GM23338 (cell line): ENCODE results near the gene RBL2. TPM values are rescaled to one million over a fixed set of nuclear protein-coding genes. Genes with fewer than 3 reads are reported as not detected.

Experiments
- ATAC-seq: fragments of 200-7000 bp; cut with Tn5 transposase; 3 replicates; pipeline ENCODE4 v1.9.1; 2020
- DNase-seq: peaks from one replicate; pipeline ENCODE4 v3.0.0-alpha.2; 2015; ENCODE audit warnings: low spot score
- H2AFZ ChIP-seq: fragments of 200-600 bp; sonication (generic); 2 replicates; pipeline ENCODE4 v1.8.0; 2016; ENCODE audit warnings: antibody characterized with exemption, mild to moderate bottlenecking, moderate library complexity
- H3F3A ChIP-seq: fragments of 200-600 bp; sonication (generic); replicated peaks from 2 replicates; pipeline ENCODE4 v1.8.0; 2017; ENCODE audit warnings: antibody characterized with exemption, mixed run types, low read depth
- H3K27ac ChIP-seq: fragments of 200-600 bp; sonication (generic); 2 replicates; pipeline ENCODE4 v1.6.1; 2016; ENCODE audit warnings: low read depth
- H3K27me3 ChIP-seq: fragments of 200-600 bp; sonication (generic); 2 replicates; pipeline ENCODE4 v1.8.0; 2016; ENCODE audit warnings: mild to moderate bottlenecking, mixed run types, moderate library complexity; ENCODE audit not compliant: insufficient read depth
- H3K36me3 ChIP-seq: fragments of 200-600 bp; sonication (generic); 2 replicates; pipeline ENCODE4 v1.8.0; 2016; ENCODE audit warnings: mild to moderate bottlenecking; ENCODE audit not compliant: insufficient read depth
- H3K4me1 ChIP-seq: fragments of 200-600 bp; sonication (generic); 2 replicates; pipeline ENCODE4 v1.8.0; 2016; ENCODE audit warnings: mild to moderate bottlenecking, moderate library complexity; ENCODE audit not compliant: insufficient read depth
- H3K4me2 ChIP-seq: fragments of 200-600 bp; sonication (generic); 2 replicates; pipeline ENCODE4 v1.7.1; 2017; ENCODE audit warnings: mixed run types
- H3K4me3 ChIP-seq: fragments of 200-600 bp; sonication (generic); 2 replicates; pipeline ENCODE4 v1.6.1; 2016; ENCODE audit warnings: mixed run types
- H3K79me2 ChIP-seq: fragments of 200-600 bp; sonication (generic); replicated peaks from 2 replicates; pipeline ENCODE4 v1.8.0; 2017; ENCODE audit warnings: mild to moderate bottlenecking; ENCODE audit not compliant: insufficient read depth
- H3K9me2 ChIP-seq: fragments of 200-600 bp; sonication (generic); 2 replicates; pipeline ENCODE4 v1.8.0; 2017; ENCODE audit not compliant: insufficient read depth
- H4K20me1 ChIP-seq: fragments of 200-600 bp; sonication (generic); replicated peaks from 2 replicates; pipeline ENCODE4 v1.8.0; 2017; ENCODE audit warnings: mild to moderate bottlenecking; ENCODE audit not compliant: insufficient read depth
- H3K27ac Mint-ChIP-seq: 2 replicates; pipeline ENCODE4 v1.8.0; 2020; ENCODE audit warnings: inconsistent platforms, mild to moderate bottlenecking, moderate library complexity, mixed read lengths
- H3K27me3 Mint-ChIP-seq: 3 replicates; pipeline ENCODE4 v1.8.0; 2022; ENCODE audit warnings: low read depth, mild to moderate bottlenecking, moderate library complexity, mixed read lengths, inconsistent platforms; ENCODE audit not compliant: insufficient read depth, poor library complexity
- H3K36me3 Mint-ChIP-seq: 3 replicates; pipeline ENCODE4 v1.8.0; 2021; ENCODE audit warnings: low read depth, mild to moderate bottlenecking, inconsistent platforms, moderate library complexity, mixed read lengths
- H3K4me1 Mint-ChIP-seq: 3 replicates; pipeline ENCODE4 v1.8.0; 2020; ENCODE audit warnings: mild to moderate bottlenecking, inconsistent platforms, mixed read lengths
- H3K4me3 Mint-ChIP-seq: 3 replicates; pipeline ENCODE4 v1.8.0; 2021; ENCODE audit warnings: moderate library complexity, mild to moderate bottlenecking, inconsistent platforms, mixed read lengths
- H3K9me3 Mint-ChIP-seq: 3 replicates; pipeline ENCODE4 v1.8.0; 2020; ENCODE audit warnings: moderate library complexity, mild to moderate bottlenecking, inconsistent platforms, mixed read lengths
- CREB1 ChIP-seq: fragments of 250-450 bp; sonication (Bioruptor Pico); IDR thresholded peaks from 2 replicates; pipeline ENCODE4 v1.5.0; 2020; ENCODE audit warnings: low read depth, mild to moderate bottlenecking, moderate library complexity
- CTCF ChIP-seq, 2 experiments: fragments of 200-600 bp in 1 of 2; sonication (generic) in 1 of 2; conservative IDR thresholded peaks; 2 replicates each; pipeline versions ENCODE4 v1.5.1 to v1.6.1; 2016 to 2017; ENCODE audit warnings: antibody characterized with exemption in 2 of 2, low read depth in 2 of 2, mild to moderate bottlenecking in 2 of 2, moderate library complexity in 1 of 2
- ETS1 ChIP-seq: IDR thresholded peaks from 2 replicates; pipeline ENCODE4 v1.6.1; 2016; ENCODE audit warnings: antibody characterized with exemption
- EZH2phosphoT487 ChIP-seq: fragments of 200-600 bp; sonication (generic); IDR thresholded peaks from one replicate; pipeline ENCODE4 v1.8.1; 2018; ENCODE audit warnings: antibody characterized with exemption; ENCODE audit not compliant: unreplicated experiment
- JUNB ChIP-seq: IDR thresholded peaks from one replicate; pipeline ENCODE4 v1.6.1; 2016; ENCODE audit warnings: antibody characterized with exemption; ENCODE audit not compliant: unreplicated experiment
- NANOG ChIP-seq: IDR thresholded peaks from 2 replicates; pipeline ENCODE4 v1.6.1; 2016; ENCODE audit warnings: antibody characterized with exemption, borderline replicate concordance
- POLR2AphosphoS5 ChIP-seq: IDR thresholded peaks from 2 replicates; pipeline ENCODE4 v1.6.1; 2016; ENCODE audit warnings: antibody characterized with exemption, low read depth
- REST ChIP-seq: IDR thresholded peaks from one replicate; pipeline ENCODE4 v1.6.1; 2018; ENCODE audit warnings: antibody characterized with exemption; ENCODE audit not compliant: unreplicated experiment
- STAT1 ChIP-seq: IDR thresholded peaks from one replicate; pipeline ENCODE4 v1.6.1; 2016; ENCODE audit warnings: antibody characterized with exemption; ENCODE audit not compliant: unreplicated experiment
- ZNF331 ChIP-seq: fragments of 250-450 bp; sonication (Bioruptor Pico); IDR thresholded peaks from 2 replicates; pipeline ENCODE4 v1.5.0; 2020; ENCODE audit warnings: low read depth, mild to moderate bottlenecking, moderate library complexity
- ZNF462 ChIP-seq: fragments of 250-450 bp; sonication (Bioruptor Pico); IDR thresholded peaks from 2 replicates; pipeline ENCODE4 v1.5.0; 2020; ENCODE audit warnings: mild to moderate bottlenecking, moderate library complexity
- polyA plus RNA-seq: library from polyadenylated mRNA; unstranded; fragments of >200 nt; fragmentation: Nextera tagmentation; extraction: Ambion mirVana; gene quantifications from 2 replicates; pipeline ENCODE4 v1.2.1, GENCODE V29; 2016
- total RNA-seq: library from RNA; depleted of rRNA; stranded (reverse); fragments of >200 nt; shearing (Covaris generic); gene quantifications from 2 replicates; pipeline ENCODE4 v1.2.3, GENCODE V29; 2014

The RBL2 gene
- total and polyA plus RNA-seq, 2 experiments from 2014 or later = 15.4 to 43.3 TPM

GRCh38 chr16:53412549-53412948 is 21.7 kb upstream of the RBL2 start:
- H3K79me2 ChIP-seq = no peaks in the 10 kb centered on the region
- H3F3A ChIP-seq = no peaks in the 10 kb centered on the region
- peaks cover 13% of the 10 kb centered on the region for H3K36me3 Mint-ChIP-seq
- H2AFZ ChIP-seq = no peak overlapping the region
- DNase-seq = no peak
- H3K27me3 Mint-ChIP-seq = no peaks in the 10 kb centered on the region
- no peaks in the 10 kb centered on the region for H4K20me1 ChIP-seq
- H3K27ac ChIP-seq = no peak overlapping the region
- no peaks in the 10 kb centered on the region for H3K9me2 ChIP-seq
- no peak overlapping the region for H3K27ac Mint-ChIP-seq
- no peaks in the 10 kb centered on the region for H3K36me3 ChIP-seq
- H3K4me3 ChIP-seq = no peak overlapping the region
- peaks cover 12% of the 10 kb centered on the region for H3K9me3 Mint-ChIP-seq
- peaks cover 7% of the 10 kb centered on the region for H3K4me1 ChIP-seq
- no peaks in the 10 kb centered on the region for H3K27me3 ChIP-seq
- TF ChIP-seq EZH2phosphoT487 (no peak), POLR2AphosphoS5 (no peak), ETS1 (no peak), STAT1 (no peak), ZNF331 (CRISPR knock-in tag) (no peak), REST (no peak), CTCF (conservative IDR thresholded peaks at IDR 0.05; ENCODE audit: low read depth in 2 of 2) (no peak), CREB1 (CRISPR knock-in tag) (no peak), ZNF462 (CRISPR knock-in tag) (no peak), JUNB (no peak), NANOG (no peak)
- peaks cover 8% of the 10 kb centered on the region; the same call in 2 of the 3 replicates for H3K4me1 Mint-ChIP-seq
- no peak overlapping the region for H3K4me3 Mint-ChIP-seq
- ATAC-seq = no peak
- H3K4me2 ChIP-seq = no peak overlapping the region
